ENCODE measurements around the gene STK33. TPM values are rescaled to one million over a fixed set of nuclear protein-coding genes. Genes with fewer than 3 reads are reported as not detected.
A peak's percentile ranks its signal among the peaks of the same experiment; 100 is the strongest.

Gene STK33
- total RNA-seq, 1 experiment from 2014 or later: 3.9 TPM

- no peak for ATAC-seq
- intact Hi-C loops (cut with micrococcal nuclease; ENCODE audit: unreplicated experiment): no loop called here
- H3K4me1 ChIP-seq (ENCODE audit: control insufficient read depth, insufficient read depth, low read length): no peaks in the 10 kb centered on the region
- in situ Hi-C loops (cut with HindIII; ENCODE audit: low pct_unique_long_range_greater_than_20kb, low sequenced_read_pairs): no loop called here
- no peak for DNase-seq (ENCODE audit: low read depth, low spot score)
- no peak overlapping the region for H3K27ac ChIP-seq (ENCODE audit: low read length)
- no peaks in the 10 kb centered on the region for H3K36me3 ChIP-seq (ENCODE audit: control insufficient read depth, insufficient read depth, low read length)
- POLR2A ChIA-PET: no interaction called here
- no peak overlapping the region for H3K4me3 ChIP-seq (ENCODE audit: low read depth in 2 of 2, low read length in 2 of 2)
- no peaks in the 10 kb centered on the region for H3K9me3 ChIP-seq (ENCODE audit: control insufficient read depth, insufficient read depth, low read depth, low read length)
- TF ChIP-seq REST (IDR thresholded peaks at IDR 0.05; ENCODE audit: insufficient read depth in 1 of 2, low read depth in 2 of 2, low read length in 1 of 2) (peak; percentile 86 to 90), POLR2AphosphoS5 (IDR thresholded peaks at IDR 0.05; ENCODE audit: low read depth, low read length) (no peak), TCF7L2 (IDR thresholded peaks at IDR 0.05; ENCODE audit: low read depth, low read length) (no peak), CTCF (IDR thresholded peaks at IDR 0.05) (no peak), SIN3A (IDR thresholded peaks at IDR 0.05; ENCODE audit: borderline replicate concordance, insufficient read depth, low read depth, low read length) (no peak)
- CTCF ChIA-PET: no interaction called here
- H3K27me3 ChIP-seq (ENCODE audit: control insufficient read depth, insufficient read depth, low read length): no peaks in the 10 kb centered on the region
- BruUV-seq (replicated peaks): no TSS peak
These were observed 190.7 kb downstream of the STK33 start for GRCh38 chr11:8403310-8403709.

GRCh38 chr11:8392886-8393285 is 201.1 kb downstream of the STK33 start:
- ChIA-PET POLR2A (no interaction called here), CTCF (no interaction called here)
- Histone ChIP-seq H3K4me1 (ENCODE audit: control insufficient read depth, insufficient read depth, low read length) (no peaks in the 10 kb centered on the region), H3K36me3 (ENCODE audit: control insufficient read depth, insufficient read depth, low read length) (no peaks in the 10 kb centered on the region), H3K27me3 (ENCODE audit: control insufficient read depth, insufficient read depth, low read length) (no peaks in the 10 kb centered on the region; the same call in 1 of the 2 replicates), H3K9me3 (ENCODE audit: control insufficient read depth, insufficient read depth, low read depth, low read length) (no peaks in the 10 kb centered on the region), H3K27ac (ENCODE audit: low read length) (no peak overlapping the region), H3K4me3 (ENCODE audit: low read depth in 2 of 2, low read length in 2 of 2) (no peak overlapping the region)
- TF ChIP-seq POLR2AphosphoS5 (IDR thresholded peaks at IDR 0.05; ENCODE audit: low read depth, low read length): no peak
- TF ChIP-seq REST (IDR thresholded peaks at IDR 0.05; ENCODE audit: insufficient read depth in 1 of 2, low read depth in 2 of 2, low read length in 1 of 2): no peak
- no peak for TF ChIP-seq CTCF (IDR thresholded peaks at IDR 0.05)
- intact Hi-C loops (cut with micrococcal nuclease; ENCODE audit: unreplicated experiment): no loop called here
- no TSS peak for BruUV-seq (replicated peaks)
- DNase-seq (ENCODE audit: low read depth, low spot score) (no peak), ATAC-seq (no peak)
- in situ Hi-C loops (cut with HindIII; ENCODE audit: low pct_unique_long_range_greater_than_20kb, low sequenced_read_pairs): no loop called here

All from Panc1 (cell line).